Measurements from ENCODE around the gene GPSM1.

DNA sequence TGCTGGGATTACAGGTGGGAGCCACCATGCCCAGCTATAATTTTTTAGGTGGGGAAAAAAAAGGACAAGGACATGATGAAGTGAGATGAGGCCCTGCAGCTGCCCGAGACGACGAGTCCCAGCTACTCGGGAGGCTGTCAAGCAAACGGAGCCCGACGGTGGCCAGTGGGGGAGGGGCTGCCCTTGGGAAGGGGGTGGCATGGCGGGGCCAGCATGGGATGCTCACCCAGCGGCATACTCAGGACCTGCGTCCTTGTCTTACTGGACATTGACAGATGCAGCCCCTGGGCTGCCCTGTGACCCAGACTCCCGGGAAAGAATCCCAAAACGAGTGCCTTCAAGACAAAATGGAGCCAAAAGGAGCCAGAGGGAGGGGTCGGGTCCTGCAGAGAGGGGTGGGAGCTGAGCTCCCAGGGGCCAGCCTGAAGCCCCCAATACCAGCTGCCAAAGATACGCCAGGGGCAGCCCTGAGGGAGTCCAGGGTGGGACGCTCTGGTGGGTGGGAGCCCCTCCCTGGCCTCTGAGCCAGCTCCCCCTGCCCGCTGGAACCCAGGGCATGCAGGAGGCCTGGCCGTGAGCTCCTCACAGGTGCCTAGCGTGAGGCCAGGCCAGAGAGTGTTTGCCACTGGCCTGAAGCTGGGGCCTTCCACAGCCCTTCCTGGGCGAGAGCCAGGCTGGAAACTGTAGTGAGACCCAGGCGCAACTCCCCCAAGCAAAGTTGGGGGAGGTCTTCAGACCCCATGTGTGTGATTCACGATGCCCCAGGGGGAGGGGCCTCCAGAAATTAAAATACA, 39.2 kb upstream of the GPSM1 start:
- TF ChIP-seq FOXK2 (IDR thresholded peaks at IDR 0.05) (no peak), ZNF384 (IDR thresholded peaks at IDR 0.05) (no peak)

All from HEK293T (cell line).